ENCODE results near the gene SPART. TPM values are rescaled to one million over a fixed set of nuclear protein-coding genes. Genes with fewer than 3 reads are reported as not detected.
"Not testable (repeated sequence)": the region's sequence is repeated elsewhere in the genome, so short reads cannot be mapped to it uniquely, and the experiment has no call there.

The SPART gene
- total and polyA plus RNA-seq, 4 experiments from 2014 or later = 44.7 to 67.0 (median 56.4) TPM

DNA sequence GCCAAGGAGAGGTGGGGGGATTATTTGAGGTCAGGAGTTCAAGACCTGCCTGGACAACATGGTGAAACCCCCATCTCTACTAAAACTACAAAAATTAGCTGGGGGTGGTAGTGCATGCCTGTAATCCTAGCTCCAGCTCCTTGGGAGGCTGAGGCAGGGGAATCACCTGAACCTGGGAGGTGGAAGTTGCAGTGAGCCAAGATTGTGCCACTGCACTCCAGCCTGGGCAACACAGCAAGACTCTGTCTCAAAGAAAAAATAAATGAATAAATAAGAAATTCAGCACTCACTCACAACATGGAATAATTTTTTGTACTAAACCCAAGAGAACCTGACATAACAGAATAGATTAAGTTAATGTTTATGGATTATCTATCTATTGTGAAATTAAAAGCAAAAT is 13.9 kb downstream of the SPART start:
- H3K27ac ChIP-seq (ENCODE audit: low read depth, low read length); H3K27me3 Mint-ChIP-seq; CTCF ChIA-PET (ENCODE audit: partially characterized antibody): not testable (repeated sequence)

DNA sequence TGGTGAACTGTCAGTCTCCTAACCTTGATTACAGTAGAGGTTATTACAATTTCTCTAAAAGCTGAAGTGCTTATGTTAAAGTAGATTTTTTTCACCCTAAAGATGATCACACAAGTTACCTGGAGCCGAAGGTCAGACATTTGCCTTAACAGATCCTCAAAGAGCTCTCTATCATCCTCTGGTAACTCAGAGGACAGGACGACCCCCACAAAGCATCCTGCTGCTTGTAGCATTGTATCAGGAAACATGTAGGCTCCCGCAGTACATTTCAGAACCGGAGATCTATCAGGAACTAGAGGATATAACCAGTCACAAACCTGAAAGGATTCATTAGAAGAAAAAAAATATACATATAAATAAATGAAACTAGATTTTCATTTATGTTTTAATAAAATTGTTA is 14.9 kb downstream of the SPART start:
- H3K4me3 Mint-ChIP-seq = no peak overlapping the region
- no peaks in the 10 kb centered on the region for H3K9me3 Mint-ChIP-seq
- H3K36me3 Mint-ChIP-seq = peaks cover 32 to 45% of the 10 kb centered on the region in 2 donors
- no peaks in the 10 kb centered on the region for H3K27me3 ChIP-seq (ENCODE audit: insufficient read depth, low read length)
- no peaks in the 10 kb centered on the region for H3K36me3 ChIP-seq (ENCODE audit: insufficient read depth, low read length)
- ChIA-PET CTCF (ENCODE audit: partially characterized antibody) (no interaction called here), POLR2A (ENCODE audit: partially characterized antibody) (no interaction called here)
- peaks cover 11 to 24% (median 20%) of the 10 kb centered on the region in 4 donors for H3K4me1 Mint-ChIP-seq
- H3K27me3 Mint-ChIP-seq = no peaks in the 10 kb centered on the region
- no peak for DNase-seq
- no peak overlapping the region for H3K27ac ChIP-seq (ENCODE audit: low read depth, low read length)
- no peak overlapping the region for H3K4me3 ChIP-seq (ENCODE audit: low read length in 2 of 2)
- H3K9me3 ChIP-seq (ENCODE audit: control insufficient read depth in 1 of 2, low read length in 2 of 2) = no peaks in the 10 kb centered on the region
- intact Hi-C loops (cut with micrococcal nuclease) = no loop called here
- H3K4me1 ChIP-seq (ENCODE audit: insufficient read depth, low read length) = peaks cover 18% of the 10 kb centered on the region
- H3K27ac Mint-ChIP-seq = peak overlapping the region in 1 of 7 donors; percentile 25

More for the DNA sequence above, 13.9 kb downstream of the SPART start:
- intact Hi-C loops (cut with micrococcal nuclease); DNase-seq; H3K27ac Mint-ChIP-seq; H3K27me3 ChIP-seq (ENCODE audit: insufficient read depth, low read length); H3K9me3 Mint-ChIP-seq; POLR2A ChIA-PET (ENCODE audit: partially characterized antibody); H3K9me3 ChIP-seq (ENCODE audit: control insufficient read depth in 1 of 2, low read length in 2 of 2); H3K4me3 Mint-ChIP-seq; H3K4me3 ChIP-seq (ENCODE audit: low read length in 2 of 2); H3K36me3 ChIP-seq (ENCODE audit: insufficient read depth, low read length): not testable (repeated sequence)
- Mint-ChIP-seq H3K4me1 (peaks cover 21 to 34% (median 29%) of the 10 kb centered on the region in 4 donors), H3K36me3 (peaks cover 27 to 39% of the 10 kb centered on the region in 2 donors)
- H3K4me1 ChIP-seq (ENCODE audit: insufficient read depth, low read length) = peaks cover 27% of the 10 kb centered on the region

- Histone ChIP-seq H3K27ac (ENCODE audit: low read depth, low read length) (no peak overlapping the region), H3K4me3 (ENCODE audit: low read length in 2 of 2) (no peak overlapping the region), H3K36me3 (ENCODE audit: insufficient read depth, low read length) (peaks cover 7% of the 10 kb centered on the region), H3K9me3 (ENCODE audit: control insufficient read depth in 1 of 2, low read length in 2 of 2) (no peaks in the 10 kb centered on the region), H3K27me3 (ENCODE audit: insufficient read depth, low read length) (no peaks in the 10 kb centered on the region), H3K4me1 (ENCODE audit: insufficient read depth, low read length) (peaks cover 7% of the 10 kb centered on the region)
- CTCF ChIA-PET (ENCODE audit: partially characterized antibody) = interaction anchor here (0.7 to 1.5 kb wide), 2 partner anchors 17 to 46 kb away, joined by 3 to 7 read pairs; partner anchors contain the start of gene SPART
- H3K36me3 Mint-ChIP-seq = peaks cover 37 to 52% of the 10 kb centered on the region in 2 donors
- POLR2A ChIA-PET (ENCODE audit: partially characterized antibody) = no interaction called here
- H3K27ac Mint-ChIP-seq = no peak overlapping the region
- H3K9me3 Mint-ChIP-seq = no peaks in the 10 kb centered on the region
- intact Hi-C loops (cut with micrococcal nuclease) = no loop called here
- H3K4me1 Mint-ChIP-seq = peaks cover 9 to 12% (median 10%) of the 10 kb centered on the region in 4 donors
- DNase-seq = no peak
- H3K4me3 Mint-ChIP-seq = no peak overlapping the region
- no peaks in the 10 kb centered on the region for H3K27me3 Mint-ChIP-seq
These were observed 16.8 kb downstream of the SPART start for GRCh38 chr13:36329361-36329760.

DNA sequence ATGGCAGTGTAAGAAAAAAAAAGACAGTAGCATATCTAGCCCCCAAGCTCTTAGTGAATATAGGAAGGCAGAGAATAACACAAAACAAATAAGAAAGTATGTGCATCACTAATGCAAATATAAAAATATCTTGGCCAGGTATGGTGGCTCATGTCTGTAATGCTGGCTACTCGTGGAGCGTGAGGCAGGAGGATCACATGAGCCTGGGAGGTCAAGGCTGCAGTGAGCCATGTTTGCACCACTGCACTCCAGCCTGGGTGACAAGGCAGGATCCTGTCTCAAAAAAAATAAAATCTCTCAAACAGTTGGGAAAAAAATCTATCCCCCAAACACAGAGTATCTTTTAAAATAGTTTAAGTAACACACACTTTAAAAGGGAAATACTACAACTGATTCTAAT is 17.4 kb downstream of the SPART start:
- POLR2A ChIA-PET (ENCODE audit: partially characterized antibody) = no interaction called here
- Histone ChIP-seq H3K27ac (ENCODE audit: low read depth, low read length) (no peak overlapping the region), H3K36me3 (ENCODE audit: insufficient read depth, low read length) (peaks cover 10% of the 10 kb centered on the region), H3K27me3 (ENCODE audit: insufficient read depth, low read length) (no peaks in the 10 kb centered on the region), H3K4me1 (ENCODE audit: insufficient read depth, low read length) (peaks cover 7% of the 10 kb centered on the region), H3K4me3 (ENCODE audit: low read length in 2 of 2) (no peak overlapping the region), H3K9me3 (ENCODE audit: control insufficient read depth in 1 of 2, low read length in 2 of 2) (no peaks in the 10 kb centered on the region)
- Mint-ChIP-seq H3K36me3 (peaks cover 37 to 55% of the 10 kb centered on the region in 2 donors), H3K9me3 (no peaks in the 10 kb centered on the region), H3K27me3 (no peaks in the 10 kb centered on the region), H3K4me1 (peaks cover 4 to 7% (median 5%) of the 10 kb centered on the region in 4 donors), H3K4me3 (no peak overlapping the region), H3K27ac (peak overlapping the region in 2 of 7 donors; percentile 26 to 68)
- no peak for DNase-seq
- intact Hi-C loops (cut with micrococcal nuclease) = no loop called here
- CTCF ChIA-PET (ENCODE audit: partially characterized antibody) = interaction anchor here (1.5 kb wide), 1 partner anchor 17 kb away, joined by 7 read pairs; the partner anchor contains the start of gene SPART

- Histone ChIP-seq H3K27me3 (ENCODE audit: insufficient read depth, low read length) (no peaks in the 10 kb centered on the region), H3K4me1 (ENCODE audit: insufficient read depth, low read length) (no peaks in the 10 kb centered on the region), H3K9me3 (ENCODE audit: control insufficient read depth in 1 of 2, low read length in 2 of 2) (no peaks in the 10 kb centered on the region), H3K4me3 (ENCODE audit: low read length in 2 of 2) (no peak overlapping the region), H3K36me3 (ENCODE audit: insufficient read depth, low read length) (peaks cover 20% of the 10 kb centered on the region), H3K27ac (ENCODE audit: low read depth, low read length) (no peak overlapping the region)
- intact Hi-C loops (cut with micrococcal nuclease) = no loop called here
- ChIA-PET POLR2A (ENCODE audit: partially characterized antibody) (no interaction called here), CTCF (ENCODE audit: partially characterized antibody) (no interaction called here)
- Mint-ChIP-seq H3K36me3 (peaks cover 38 to 60% of the 10 kb centered on the region in 2 donors), H3K27me3 (no peaks in the 10 kb centered on the region), H3K4me3 (no peak overlapping the region), H3K9me3 (no peaks in the 10 kb centered on the region), H3K4me1 (peaks cover 0 to 1% (median 0%) of the 10 kb centered on the region in 4 donors), H3K27ac (no peak overlapping the region)
- no peak for DNase-seq
These were observed 20.3 kb downstream of the SPART start for GRCh38 chr13:36325912-36326311.

GRCh38 chr13:36324881-36325280 is 21.3 kb downstream of the SPART start:
- H3K27ac Mint-ChIP-seq; intact Hi-C loops (cut with micrococcal nuclease); H3K27me3 Mint-ChIP-seq; DNase-seq; CTCF ChIA-PET (ENCODE audit: partially characterized antibody); POLR2A ChIA-PET (ENCODE audit: partially characterized antibody); H3K27ac ChIP-seq (ENCODE audit: low read depth, low read length); H3K4me3 ChIP-seq (ENCODE audit: low read length in 2 of 2); H3K27me3 ChIP-seq (ENCODE audit: insufficient read depth, low read length); H3K4me3 Mint-ChIP-seq; H3K4me1 ChIP-seq (ENCODE audit: insufficient read depth, low read length); H3K9me3 Mint-ChIP-seq; H3K9me3 ChIP-seq (ENCODE audit: control insufficient read depth in 1 of 2, low read length in 2 of 2); H3K4me1 Mint-ChIP-seq: not testable (repeated sequence)
- peaks cover 28 to 55% of the 10 kb centered on the region in 2 donors for H3K36me3 Mint-ChIP-seq
- peaks cover 20% of the 10 kb centered on the region for H3K36me3 ChIP-seq (ENCODE audit: insufficient read depth, low read length)

GRCh38 chr13:36323951-36324566 is 22.1 kb downstream of the SPART start:
- H3K27ac ChIP-seq (ENCODE audit: low read depth, low read length) = no peak overlapping the region
- peaks cover 20% of the 10 kb centered on the region for H3K36me3 ChIP-seq (ENCODE audit: insufficient read depth, low read length)
- no peak overlapping the region for H3K4me3 Mint-ChIP-seq
- H3K9me3 Mint-ChIP-seq = no peaks in the 10 kb centered on the region
- H3K27me3 ChIP-seq (ENCODE audit: insufficient read depth, low read length) = no peaks in the 10 kb centered on the region
- no peaks in the 10 kb centered on the region for H3K27me3 Mint-ChIP-seq
- ChIA-PET CTCF (ENCODE audit: partially characterized antibody) (interaction anchor here (1.1 kb wide), 1 partner anchor 23 kb away, joined by 3 read pairs; no protein-coding TSS in a partner anchor), POLR2A (ENCODE audit: partially characterized antibody) (no interaction called here)
- H3K9me3 ChIP-seq (ENCODE audit: control insufficient read depth in 1 of 2, low read length in 2 of 2) = no peaks in the 10 kb centered on the region
- DNase-seq = no peak
- H3K4me1 Mint-ChIP-seq = peaks cover 0 to 2% (median under 1%) of the 10 kb centered on the region in 4 donors
- H3K27ac Mint-ChIP-seq = no peak overlapping the region
- peaks cover 28 to 49% of the 10 kb centered on the region in 2 donors for H3K36me3 Mint-ChIP-seq
- no peak overlapping the region for H3K4me3 ChIP-seq (ENCODE audit: low read length in 2 of 2)
- intact Hi-C loops (cut with micrococcal nuclease) = no loop called here
- H3K4me1 ChIP-seq (ENCODE audit: insufficient read depth, low read length) = no peaks in the 10 kb centered on the region
